ENCODE measurements around the gene SSU72. TPM values are rescaled to one million over a fixed set of nuclear protein-coding genes. Genes with fewer than 3 reads are reported as not detected.

The SSU72 gene
- total RNA-seq, 2 donors from 2014 or later: 80.4 to 90.2 TPM

- H3K4me1 ChIP-seq (ENCODE audit: control insufficient read depth in 1 of 2, low read depth in 2 of 2): peaks cover 3 to 9% of the 10 kb centered on the region in 2 donors
- no peak overlapping the region for H3K4me3 ChIP-seq
- ATAC-seq (ENCODE audit: insufficient number of reproducible peaks, low FRiP score, low read depth) (no peak), DNase-seq (ENCODE audit: low spot score) (no peak)
- no peaks in the 10 kb centered on the region for H3K27me3 ChIP-seq (replicated peaks; ENCODE audit: insufficient read depth)
- TF ChIP-seq CTCF (IDR thresholded peaks at IDR 0.05): no peak
- no peak overlapping the region for H3K27ac ChIP-seq
- no peaks in the 10 kb centered on the region for H3K9me3 ChIP-seq
- H3K36me3 ChIP-seq: peaks cover 50% of the 10 kb centered on the region
These were observed 11.0 kb downstream of the SSU72 start for GRCh38 chr1:1563688-1564087.

GRCh38 chr1:1562556-1563195, 12.0 kb downstream of the SSU72 start:
- no peak for TF ChIP-seq CTCF (IDR thresholded peaks at IDR 0.05)
- ATAC-seq (ENCODE audit: insufficient number of reproducible peaks, low FRiP score, low read depth): no peak
- H3K4me1 ChIP-seq (ENCODE audit: control insufficient read depth in 1 of 2, low read depth in 2 of 2): no peaks in the 10 kb centered on the region
- H3K36me3 ChIP-seq: peaks cover 50% of the 10 kb centered on the region
- DNase-seq (ENCODE audit: low spot score): no peak
- H3K9me3 ChIP-seq: no peaks in the 10 kb centered on the region
- no peak overlapping the region for H3K27ac ChIP-seq
- H3K4me3 ChIP-seq: no peak overlapping the region
- H3K27me3 ChIP-seq (replicated peaks; ENCODE audit: insufficient read depth): no peaks in the 10 kb centered on the region

- DNase-seq (ENCODE audit: low spot score) (no peak), ATAC-seq (ENCODE audit: insufficient number of reproducible peaks, low FRiP score, low read depth) (no peak)
- no peaks in the 10 kb centered on the region for H3K27me3 ChIP-seq (replicated peaks; ENCODE audit: insufficient read depth)
- no peak overlapping the region for H3K27ac ChIP-seq
- H3K4me3 ChIP-seq: no peak overlapping the region
- no peak for TF ChIP-seq CTCF (IDR thresholded peaks at IDR 0.05)
- H3K36me3 ChIP-seq: peaks cover 50% of the 10 kb centered on the region
- H3K4me1 ChIP-seq (ENCODE audit: control insufficient read depth in 1 of 2, low read depth in 2 of 2): no peaks in the 10 kb centered on the region
- H3K9me3 ChIP-seq: no peaks in the 10 kb centered on the region
These were observed 12.7 kb downstream of the SSU72 start for GRCh38 chr1:1561801-1562470.

- TF ChIP-seq CTCF (IDR thresholded peaks at IDR 0.05): no peak
- Histone ChIP-seq H3K36me3 (peaks cover 45% of the 10 kb centered on the region), H3K9me3 (no peaks in the 10 kb centered on the region)
These were observed 14.5 kb downstream of the SSU72 start for GRCh38 chr1:1560178-1560577.

GRCh38 chr1:1559066-1559465, 15.6 kb downstream of the SSU72 start:
- Histone ChIP-seq H3K36me3 (peaks cover 37% of the 10 kb centered on the region), H3K9me3 (no peaks in the 10 kb centered on the region), H3K27ac (no peak overlapping the region)

More at GRCh38 chr1:1560178-1560577, 14.5 kb downstream of the SSU72 start:
- no peaks in the 10 kb centered on the region for H3K4me1 ChIP-seq (ENCODE audit: control insufficient read depth in 1 of 2, low read depth in 2 of 2)
- no peak overlapping the region for H3K4me3 ChIP-seq
- no peak overlapping the region for H3K27ac ChIP-seq
- H3K27me3 ChIP-seq (replicated peaks; ENCODE audit: insufficient read depth): no peaks in the 10 kb centered on the region
- DNase-seq (ENCODE audit: low spot score) (no peak), ATAC-seq (ENCODE audit: insufficient number of reproducible peaks, low FRiP score, low read depth) (no peak)

More at GRCh38 chr1:1559066-1559465, 15.6 kb downstream of the SSU72 start:
- ATAC-seq (ENCODE audit: insufficient number of reproducible peaks, low FRiP score, low read depth) (no peak), DNase-seq (ENCODE audit: low spot score) (no peak)
- Histone ChIP-seq H3K27me3 (replicated peaks; ENCODE audit: insufficient read depth) (no peaks in the 10 kb centered on the region), H3K4me1 (ENCODE audit: control insufficient read depth in 1 of 2, low read depth in 2 of 2) (no peaks in the 10 kb centered on the region), H3K4me3 (no peak overlapping the region)
- no peak for TF ChIP-seq CTCF (IDR thresholded peaks at IDR 0.05)
